Stomach (tissue), 4 donors: Measurements from ENCODE around the gene TRIB2.

Experiments used
- CTCF ChIP-seq, 7 experiments: fragments of 450-650 bp in 4 of 7; fragments of 200-600 bp in 3 of 7; sonication (generic) in 3 of 7; IDR thresholded peaks; one replicate each; pipeline ENCODE4 v1.5.1; 2016 to 2019; ENCODE audit warnings: antibody characterized with exemption in 7 of 7, control low read depth in 2 of 7, mild to moderate bottlenecking in 1 of 7
- POLR2A ChIP-seq, 4 donors: fragments of 450-650 bp; IDR thresholded peaks; one replicate each; pipeline ENCODE4 v1.6.1; 2016; ENCODE audit warnings: antibody characterized with exemption in 4 of 4, control low read depth in 2 of 4, mild to moderate bottlenecking in 1 of 4, moderate library complexity in 1 of 4
- POLR2AphosphoS5 ChIP-seq, 3 donors: sonication (generic); formaldehyde crosslinking; IDR thresholded peaks; one replicate each; pipeline ENCODE4 v1.6.1; 2016; ENCODE audit warnings: antibody characterized with exemption in 3 of 3

GRCh38 chr2:12674644-12675328 is 42.0 kb upstream of the TRIB2 start:
- TF ChIP-seq POLR2A (IDR thresholded peaks at IDR 0.05) = no peak
- no peak for TF ChIP-seq CTCF (IDR thresholded peaks at IDR 0.05)
- TF ChIP-seq POLR2AphosphoS5 (IDR thresholded peaks at IDR 0.05) = peak in 1 of 3 donors; percentile 25
